ENCODE data around the gene RGS10.

DNA sequence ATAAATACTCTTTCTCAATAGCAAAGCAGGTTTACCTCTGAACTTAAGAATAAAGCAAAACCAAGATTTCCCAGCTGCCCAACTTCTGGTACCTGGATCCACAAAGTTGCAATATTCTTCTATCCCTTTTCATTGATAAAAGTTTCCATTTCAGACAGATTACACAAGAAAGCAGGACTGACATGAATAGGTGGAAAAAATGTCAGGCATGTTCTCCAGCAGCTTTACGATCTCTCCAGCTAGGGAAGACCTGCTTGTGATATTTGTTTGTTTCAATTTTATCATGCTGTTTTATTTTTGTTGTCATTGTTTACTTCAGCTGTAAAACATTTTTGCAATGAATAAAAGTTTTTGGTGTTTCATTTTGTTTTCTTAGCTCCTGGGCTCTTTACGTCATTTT, 9.0 kb downstream of the RGS10 start:
- TF ChIP-seq, protein P1, sequence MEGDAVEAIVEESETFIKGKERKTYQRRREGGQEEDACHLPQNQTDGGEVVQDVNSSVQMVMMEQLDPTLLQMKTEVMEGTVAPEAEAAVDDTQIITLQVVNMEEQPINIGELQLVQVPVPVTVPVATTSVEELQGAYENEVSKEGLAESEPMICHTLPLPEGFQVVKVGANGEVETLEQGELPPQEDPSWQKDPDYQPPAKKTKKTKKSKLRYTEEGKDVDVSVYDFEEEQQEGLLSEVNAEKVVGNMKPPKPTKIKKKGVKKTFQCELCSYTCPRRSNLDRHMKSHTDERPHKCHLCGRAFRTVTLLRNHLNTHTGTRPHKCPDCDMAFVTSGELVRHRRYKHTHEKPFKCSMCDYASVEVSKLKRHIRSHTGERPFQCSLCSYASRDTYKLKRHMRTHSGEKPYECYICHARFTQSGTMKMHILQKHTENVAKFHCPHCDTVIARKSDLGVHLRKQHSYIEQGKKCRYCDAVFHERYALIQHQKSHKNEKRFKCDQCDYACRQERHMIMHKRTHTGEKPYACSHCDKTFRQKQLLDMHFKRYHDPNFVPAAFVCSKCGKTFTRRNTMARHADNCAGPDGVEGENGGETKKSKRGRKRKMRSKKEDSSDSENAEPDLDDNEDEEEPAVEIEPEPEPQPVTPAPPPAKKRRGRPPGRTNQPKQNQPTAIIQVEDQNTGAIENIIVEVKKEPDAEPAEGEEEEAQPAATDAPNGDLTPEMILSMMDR (IDR thresholded peaks at IDR 0.05; ENCODE audit: low read length): no peak
- TF ChIP-seq EZH2phosphoT487 (IDR thresholded peaks at IDR 0.05; ENCODE audit: low read length): no peak
- no peak for TF ChIP-seq EZH2 (optimal IDR thresholded peaks at IDR 0.05; ENCODE audit: low read depth, low read length)

Data from MM.1S (cell line).